ENCODE results near the gene SLC23A2. TPM values are rescaled to one million over a fixed set of nuclear protein-coding genes. Genes with fewer than 3 reads are reported as not detected.

SLC23A2 gene
- total RNA-seq, 2 donors from 2014 or later: 12.3 to 13.7 TPM

DNA sequence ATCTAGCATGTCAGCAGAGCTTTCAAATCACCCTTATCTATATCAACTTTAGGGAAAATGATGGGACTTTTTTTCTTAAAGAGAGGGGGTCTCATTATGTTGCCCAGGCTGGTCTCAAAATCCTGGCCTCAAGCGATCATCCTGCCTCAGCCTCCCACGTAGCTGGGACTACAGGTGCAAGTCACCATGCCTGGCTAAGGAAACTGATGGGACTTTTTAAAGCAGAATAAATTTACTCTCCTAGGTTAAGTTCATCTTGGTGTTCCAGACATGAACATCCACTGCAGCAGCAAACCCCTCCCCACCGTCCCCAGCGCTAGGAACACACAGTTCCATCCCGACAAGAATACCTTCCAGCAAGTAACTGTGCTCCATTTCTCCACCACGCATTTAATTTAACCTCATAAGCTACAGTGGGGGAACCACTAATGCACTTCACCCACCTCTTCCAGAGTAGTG is 64.9 kb downstream of the SLC23A2 start:
- no peaks in the 10 kb centered on the region for H3K27me3 Mint-ChIP-seq (ENCODE audit: insufficient read depth)

DNA sequence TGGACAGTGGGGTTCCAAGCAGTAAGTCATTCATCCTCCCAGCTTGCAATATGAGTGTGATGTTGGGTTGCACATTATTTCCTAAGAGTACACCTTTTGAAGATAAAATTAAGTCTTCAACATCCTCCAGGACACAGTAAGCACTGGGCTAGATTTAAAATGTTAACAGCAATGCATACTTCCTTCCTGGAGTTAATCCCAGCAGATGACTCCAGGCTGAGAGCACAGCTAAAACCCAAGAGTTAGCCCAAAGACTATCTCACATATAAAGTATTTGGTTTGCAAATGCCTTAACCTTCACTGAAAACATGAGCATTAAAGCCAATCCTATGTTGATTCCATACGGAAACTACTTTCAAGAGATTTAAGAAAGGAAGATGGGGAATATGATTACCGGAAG is 69.2 kb downstream of the SLC23A2 start:
- no peaks in the 10 kb centered on the region for H3K27me3 Mint-ChIP-seq (ENCODE audit: insufficient read depth)
- no peak overlapping the region for H3K4me3 Mint-ChIP-seq
- H3K27ac Mint-ChIP-seq: no peak overlapping the region
- H3K4me1 ChIP-seq (ENCODE audit: control insufficient read depth, insufficient read depth, low read length): no peaks in the 10 kb centered on the region
- peaks cover 3% of the 10 kb centered on the region for H3K36me3 Mint-ChIP-seq (ENCODE audit: low read depth)
- no peaks in the 10 kb centered on the region for H3K4me1 Mint-ChIP-seq
- H3K36me3 ChIP-seq (ENCODE audit: control insufficient read depth, insufficient read depth, low read length): peaks cover 3% of the 10 kb centered on the region
- no peak overlapping the region for H3K27ac ChIP-seq (ENCODE audit: low read depth, low read length)
- TF ChIP-seq, protein P1, sequence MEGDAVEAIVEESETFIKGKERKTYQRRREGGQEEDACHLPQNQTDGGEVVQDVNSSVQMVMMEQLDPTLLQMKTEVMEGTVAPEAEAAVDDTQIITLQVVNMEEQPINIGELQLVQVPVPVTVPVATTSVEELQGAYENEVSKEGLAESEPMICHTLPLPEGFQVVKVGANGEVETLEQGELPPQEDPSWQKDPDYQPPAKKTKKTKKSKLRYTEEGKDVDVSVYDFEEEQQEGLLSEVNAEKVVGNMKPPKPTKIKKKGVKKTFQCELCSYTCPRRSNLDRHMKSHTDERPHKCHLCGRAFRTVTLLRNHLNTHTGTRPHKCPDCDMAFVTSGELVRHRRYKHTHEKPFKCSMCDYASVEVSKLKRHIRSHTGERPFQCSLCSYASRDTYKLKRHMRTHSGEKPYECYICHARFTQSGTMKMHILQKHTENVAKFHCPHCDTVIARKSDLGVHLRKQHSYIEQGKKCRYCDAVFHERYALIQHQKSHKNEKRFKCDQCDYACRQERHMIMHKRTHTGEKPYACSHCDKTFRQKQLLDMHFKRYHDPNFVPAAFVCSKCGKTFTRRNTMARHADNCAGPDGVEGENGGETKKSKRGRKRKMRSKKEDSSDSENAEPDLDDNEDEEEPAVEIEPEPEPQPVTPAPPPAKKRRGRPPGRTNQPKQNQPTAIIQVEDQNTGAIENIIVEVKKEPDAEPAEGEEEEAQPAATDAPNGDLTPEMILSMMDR (conservative IDR thresholded peaks at IDR 0.05): no peak
- no peaks in the 10 kb centered on the region for H3K9me3 ChIP-seq (ENCODE audit: control insufficient read depth, low read length)
- no peaks in the 10 kb centered on the region for H3K9me3 Mint-ChIP-seq
- no peak overlapping the region for H3K4me3 ChIP-seq (ENCODE audit: low read length)
- no peaks in the 10 kb centered on the region for H3K27me3 ChIP-seq (ENCODE audit: control insufficient read depth, insufficient read depth, low read length, poor library complexity, severe bottlenecking)
- no peak for DNase-seq
- H3K9ac ChIP-seq (ENCODE audit: extremely low read depth, low read length, poor library complexity, severe bottlenecking): no peak overlapping the region
- 95% methylated on average over 2 of the region's 2 CpGs; no CpG with 5 or more reads in 1 of the 2 experiments for WGBS, 2 experiments (ENCODE audit: insufficient coverage in 1 of 2, insufficient read length in 1 of 2)

More for the DNA sequence above, 64.9 kb downstream of the SLC23A2 start:
- no peak overlapping the region for H3K4me3 Mint-ChIP-seq
- no peak overlapping the region for H3K27ac Mint-ChIP-seq
- Histone ChIP-seq H3K9ac (ENCODE audit: extremely low read depth, low read length, poor library complexity, severe bottlenecking) (no peak overlapping the region), H3K9me3 (ENCODE audit: control insufficient read depth, low read length) (no peaks in the 10 kb centered on the region), H3K27ac (ENCODE audit: low read depth, low read length) (no peak overlapping the region), H3K27me3 (ENCODE audit: control insufficient read depth, insufficient read depth, low read length, poor library complexity, severe bottlenecking) (no peaks in the 10 kb centered on the region), H3K4me1 (ENCODE audit: control insufficient read depth, insufficient read depth, low read length) (no peaks in the 10 kb centered on the region), H3K36me3 (ENCODE audit: control insufficient read depth, insufficient read depth, low read length) (peaks cover 3% of the 10 kb centered on the region), H3K4me3 (ENCODE audit: low read length) (no peak overlapping the region)
- 83 to 97% methylated on average over 5 to 6 of the region's 6 CpGs for WGBS, 2 experiments (ENCODE audit: insufficient coverage in 1 of 2, insufficient read length in 1 of 2)
- no peaks in the 10 kb centered on the region for H3K4me1 Mint-ChIP-seq
- TF ChIP-seq, protein P1 (conservative IDR thresholded peaks at IDR 0.05): no peak
- DNase-seq: no peak
- H3K9me3 Mint-ChIP-seq: no peaks in the 10 kb centered on the region
- peaks cover 3% of the 10 kb centered on the region for H3K36me3 Mint-ChIP-seq (ENCODE audit: low read depth)

DNA sequence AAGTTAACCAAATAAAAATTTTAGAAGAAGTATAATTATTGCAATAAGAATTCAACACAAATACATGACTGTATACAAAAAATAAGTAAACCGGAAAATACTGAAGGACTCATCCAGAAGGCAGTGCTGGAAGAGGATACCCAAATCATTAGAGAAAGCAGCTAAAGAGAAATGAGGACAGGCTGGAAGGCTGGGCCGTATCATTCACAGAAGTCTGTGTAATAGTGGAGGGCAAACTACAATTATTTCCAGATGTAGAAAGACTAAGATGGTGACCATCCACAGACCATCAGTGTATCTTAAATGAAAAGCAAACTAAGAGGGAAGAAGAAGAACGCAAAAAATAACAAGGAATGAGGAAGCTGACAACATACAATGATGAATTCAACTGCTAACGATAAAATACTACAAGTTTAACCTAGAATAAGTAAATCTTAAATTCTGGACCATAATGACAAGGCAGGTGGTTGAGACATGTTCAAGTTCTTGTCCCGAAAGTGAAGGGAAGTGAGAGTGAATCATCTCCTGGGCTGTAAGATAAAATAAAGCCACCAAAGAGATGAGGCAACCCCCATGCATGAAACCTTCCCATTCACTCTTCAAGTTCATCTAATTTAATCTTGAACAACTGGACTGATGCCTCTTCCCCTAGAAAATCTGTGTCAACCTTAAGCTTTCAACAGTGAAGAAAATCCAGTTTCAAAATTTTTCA is 71.5 kb downstream of the SLC23A2 start:
- TF ChIP-seq, protein P1 (conservative IDR thresholded peaks at IDR 0.05): no peak

More for the DNA sequence above, 71.5 kb downstream of the SLC23A2 start:
- H3K27ac ChIP-seq (ENCODE audit: low read depth, low read length): no peak overlapping the region
- no peak overlapping the region for H3K4me3 ChIP-seq (ENCODE audit: low read length)
- H3K4me3 Mint-ChIP-seq: no peak overlapping the region
- no peak for DNase-seq
- H3K27me3 Mint-ChIP-seq (ENCODE audit: insufficient read depth): no peaks in the 10 kb centered on the region
- no peak overlapping the region for H3K27ac Mint-ChIP-seq
- no peaks in the 10 kb centered on the region for H3K9me3 ChIP-seq (ENCODE audit: control insufficient read depth, low read length)
- H3K9ac ChIP-seq (ENCODE audit: extremely low read depth, low read length, poor library complexity, severe bottlenecking): no peak overlapping the region
- no peaks in the 10 kb centered on the region for H3K9me3 Mint-ChIP-seq
- 90 to 100% methylated on average over 1 to 5 of the region's 5 CpGs for WGBS, 2 experiments (ENCODE audit: insufficient coverage in 1 of 2, insufficient read length in 1 of 2)
- no peaks in the 10 kb centered on the region for H3K27me3 ChIP-seq (ENCODE audit: control insufficient read depth, insufficient read depth, low read length, poor library complexity, severe bottlenecking)
- H3K36me3 ChIP-seq (ENCODE audit: control insufficient read depth, insufficient read depth, low read length): peaks cover 3% of the 10 kb centered on the region
- H3K36me3 Mint-ChIP-seq (ENCODE audit: low read depth): no peaks in the 10 kb centered on the region
- no peaks in the 10 kb centered on the region for H3K4me1 ChIP-seq (ENCODE audit: control insufficient read depth, insufficient read depth, low read length)
- H3K4me1 Mint-ChIP-seq: peaks cover 6% of the 10 kb centered on the region

All from endodermal cell (in vitro differentiated cells).